ENCODE data around the gene BLOC1S3. TPM values are rescaled to one million over a fixed set of nuclear protein-coding genes. Genes with fewer than 3 reads are reported as not detected.

The BLOC1S3 gene
- total and polyA plus RNA-seq, 11 donors: 2.0 to 8.1 (median 4.8) TPM

GRCh38 chr19:45171211-45171623 is 7.4 kb upstream of the BLOC1S3 start:
- Histone ChIP-seq H3K4me1 (peaks cover 0 to 42% (median 18%) of the 10 kb centered on the region in 12 donors), H3K27ac (peak overlapping the region; percentile 16 to 83 (median 54)), H3K4me3 (no peak overlapping the region), H3K9me3 (no peaks in the 10 kb centered on the region), H3K36me3 (no peaks in the 10 kb centered on the region), H3K27me3 (no peaks in the 10 kb centered on the region)
- TF ChIP-seq POLR2A (IDR thresholded peaks at IDR 0.05): no peak
- no peak for DNase-seq
- intact Hi-C loops (cut with DNase I): loop anchor here in 1 of 10 donors (10.0 kb wide), 1 partner anchor 76 kb away; the partner anchor contains the start of gene PPP1R37
- WGBS, 4 donors: 40 to 47% (median 43%) methylated on average over 7 of the region's 7 CpGs
- ATAC-seq: peak; percentile 28 to 77 (median 55)

- DNase-seq (no peak), ATAC-seq (peak; percentile 39 to 48 (median 46))
- Histone ChIP-seq H3K4me3 (no peak overlapping the region), H3K27ac (peak overlapping the region; percentile 17 to 70 (median 50)), H3K9me3 (no peaks in the 10 kb centered on the region), H3K36me3 (no peaks in the 10 kb centered on the region), H3K4me1 (peaks cover 0 to 40% (median 12%) of the 10 kb centered on the region in 12 donors), H3K27me3 (no peaks in the 10 kb centered on the region)
- 65 to 74% (median 69%) methylated on average over 4 of the region's 4 CpGs for whole genome bisulfite sequencing, 4 donors
- TF ChIP-seq POLR2A (IDR thresholded peaks at IDR 0.05) (no peak), CTCF (IDR thresholded peaks at IDR 0.05) (no peak)
- intact Hi-C loops (cut with DNase I): loop anchor here in 1 of 10 donors (10.0 kb wide), 1 partner anchor 77 kb away; the partner anchor contains the start of gene PPP1R37
These were observed 6.4 kb upstream of the BLOC1S3 start for GRCh38 chr19:45172173-45172572.

GRCh38 chr19:45172611-45173208 is 5.9 kb upstream of the BLOC1S3 start:
- 79 to 91% (median 84%) methylated on average over 13 to 18 of the region's 18 CpGs for WGBS, 4 donors
- TF ChIP-seq POLR2A (IDR thresholded peaks at IDR 0.05) (no peak), CTCF (IDR thresholded peaks at IDR 0.05) (no peak)
- H3K4me3 ChIP-seq: no peak overlapping the region
- H3K36me3 ChIP-seq: no peaks in the 10 kb centered on the region
- H3K27me3 ChIP-seq: no peaks in the 10 kb centered on the region
- H3K9me3 ChIP-seq: no peaks in the 10 kb centered on the region
- H3K4me1 ChIP-seq: peaks cover 3 to 45% (median 15%) of the 10 kb centered on the region in 12 donors
- H3K27ac ChIP-seq: peak overlapping the region; percentile 17 to 70 (median 50)
- ATAC-seq (no peak), DNase-seq (no peak)
- intact Hi-C loops (cut with DNase I): loop anchor here in 1 of 10 donors (10.0 kb wide), 1 partner anchor 78 kb away; the partner anchor contains the start of gene PPP1R37

- no peak for DNase-seq
- no peak overlapping the region for H3K4me3 ChIP-seq
- intact Hi-C loops (cut with DNase I): loop anchor here in 1 of 10 donors (10.0 kb wide), 1 partner anchor 79 kb away; the partner anchor contains the start of gene PPP1R37
- H3K9me3 ChIP-seq: no peaks in the 10 kb centered on the region
- H3K36me3 ChIP-seq: no peaks in the 10 kb centered on the region
- TF ChIP-seq CTCF (IDR thresholded peaks at IDR 0.05) (no peak), POLR2A (IDR thresholded peaks at IDR 0.05) (no peak)
- peaks cover 3 to 44% (median 16%) of the 10 kb centered on the region in 12 donors for H3K4me1 ChIP-seq
- H3K27ac ChIP-seq: no peak overlapping the region
- ATAC-seq: no peak
- H3K27me3 ChIP-seq: no peaks in the 10 kb centered on the region
- WGBS, 4 donors: 82 to 89% (median 87%) methylated on average over 12 of the region's 12 CpGs
These were observed 4.8 kb upstream of the BLOC1S3 start for GRCh38 chr19:45173816-45174215.
